ENCODE results near the gene TTC39C.
A peak's percentile ranks its signal among the peaks of the same experiment; 100 is the strongest.
"Not testable (repeated sequence)": the region's sequence is repeated elsewhere in the genome, so short reads cannot be mapped to it uniquely, and the experiment has no call there.

TTC39C gene

GRCh38 chr18:24051031-24051947, 36.7 kb downstream of the TTC39C start:
- DNase-seq, result no peak

GRCh38 chr18:24052053-24052452, 37.5 kb downstream of the TTC39C start:
- no peak for DNase-seq

GRCh38 chr18:24053211-24053610, 38.7 kb downstream of the TTC39C start:
- no peak for DNase-seq

- peak in 12 of 56 donors; percentile 1 to 21 (median 7) for DNase-seq
Observed at GRCh38 chr18:24054130-24054529, 39.6 kb downstream of the TTC39C start.

GRCh38 chr18:24055009-24055804, 40.7 kb downstream of the TTC39C start:
- no peak for DNase-seq

- DNase-seq, result no peak
Observed at GRCh38 chr18:24055878-24056277, 41.3 kb downstream of the TTC39C start.

GRCh38 chr18:24056506-24056905, 42.0 kb downstream of the TTC39C start:
- DNase-seq, result no peak

- DNase-seq, result no peak
Observed at GRCh38 chr18:24057804-24058203, 43.2 kb downstream of the TTC39C start.

GRCh38 chr18:24059385-24059784, 44.8 kb downstream of the TTC39C start:
- not testable (repeated sequence) for DNase-seq

- no peak for DNase-seq
Observed at GRCh38 chr18:24060644-24061043, 46.1 kb downstream of the TTC39C start.

GRCh38 chr18:24063121-24063731, 48.7 kb downstream of the TTC39C start:
- no peak for DNase-seq

GRCh38 chr18:24064391-24065100, 50.0 kb downstream of the TTC39C start:
- no peak for DNase-seq

GRCh38 chr18:24065906-24066305, 51.4 kb downstream of the TTC39C start:
- no peak for DNase-seq

GRCh38 chr18:24068945-24069693, 54.6 kb downstream of the TTC39C start:
- DNase-seq, result no peak

- no peak for DNase-seq
Observed at GRCh38 chr18:24071029-24071428, 56.5 kb downstream of the TTC39C start.

- no peak for DNase-seq
Observed at GRCh38 chr18:24071779-24072178, 57.2 kb downstream of the TTC39C start.

GRCh38 chr18:24072743-24073142, 58.2 kb downstream of the TTC39C start:
- DNase-seq, result no peak

GRCh38 chr18:24073791-24074190, 59.2 kb downstream of the TTC39C start:
- no peak for DNase-seq

GRCh38 chr18:24074757-24075156, 60.2 kb downstream of the TTC39C start:
- not testable (repeated sequence) for DNase-seq

Data from nucleus accumbens (tissue), 56 donors.